Coronary artery (tissue), 2 donors: ENCODE measurements around the gene SUN1.

Experiments
- DNase-seq: peaks from one replicate; pipeline ENCODE4 v3.0.0-alpha.2; 2017; ENCODE audit warnings: low spot score
- H3K27ac ChIP-seq, 2 donors: fragments of 200-600 bp; sonication (generic); one replicate each; pipeline ENCODE4 v1.5.1; 2016 to 2019
- H3K4me3 ChIP-seq: fragments of 200-600 bp; sonication (generic); 2 replicates; pipeline ENCODE4 v1.5.1; 2016; ENCODE audit warnings: mild to moderate bottlenecking, moderate library complexity
- CTCF ChIP-seq: fragments of 200-600 bp; sonication (generic); IDR thresholded peaks from one replicate; pipeline ENCODE4 v1.5.1; 2019; ENCODE audit warnings: antibody characterized with exemption

SUN1 gene

DNA sequence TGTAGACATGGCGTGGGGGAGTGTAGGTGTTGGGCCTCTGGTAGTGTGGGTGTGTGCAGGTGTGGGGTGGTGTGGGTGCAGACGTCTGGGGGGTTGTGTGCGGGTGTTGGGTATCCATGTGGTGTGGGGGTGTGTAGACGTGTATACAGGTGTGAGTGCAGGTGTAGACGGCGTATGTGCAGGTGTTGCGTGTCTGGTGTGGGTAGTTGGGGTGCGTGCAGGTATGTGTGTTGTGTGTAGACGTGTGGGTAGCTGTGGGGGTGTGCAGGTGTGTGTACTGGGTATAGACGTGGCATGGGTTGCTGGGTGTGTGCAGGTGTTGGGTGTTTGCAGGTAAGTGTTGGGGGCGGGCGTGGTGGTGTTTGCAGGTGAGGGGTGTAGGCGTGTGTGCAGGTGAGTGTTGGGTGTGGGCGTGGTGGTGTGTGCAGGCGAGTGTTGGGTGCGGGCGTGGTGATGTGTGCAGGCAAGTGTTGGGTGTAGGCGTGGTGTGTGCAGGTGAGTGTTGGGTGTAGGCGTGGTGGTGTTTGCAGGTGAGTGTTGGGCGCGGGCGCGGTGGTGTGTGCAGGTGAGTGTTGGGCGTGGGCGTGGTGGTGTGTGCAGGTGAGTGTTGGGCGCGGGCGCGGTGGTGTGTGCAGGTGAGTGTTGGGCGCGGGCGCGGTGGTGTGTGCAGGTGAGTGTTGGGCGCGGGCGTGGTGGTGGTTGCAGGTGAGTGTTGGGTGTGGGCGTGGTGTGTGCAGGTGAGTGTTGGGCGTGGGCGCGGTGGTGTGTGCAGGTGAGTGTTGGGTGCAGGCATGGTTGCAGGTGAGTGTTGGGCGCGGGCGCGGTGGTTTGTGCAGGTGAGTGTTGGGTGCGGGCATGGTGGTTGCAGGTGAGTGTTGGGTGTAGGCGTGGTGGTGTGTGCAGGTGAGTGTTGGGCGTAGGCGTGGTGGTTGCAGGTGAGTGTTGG is 60.6 kb downstream of the SUN1 start:
- no peak for DNase-seq
- no peak overlapping the region for H3K4me3 ChIP-seq
- no peak for TF ChIP-seq CTCF
- H3K27ac ChIP-seq, result no peak overlapping the region

- DNase-seq, result no peak
- no peak for TF ChIP-seq CTCF
- no peak overlapping the region for H3K27ac ChIP-seq
- H3K4me3 ChIP-seq, result no peak overlapping the region
Measured at GRCh38 chr7:893686-894085, 61.4 kb downstream of the SUN1 start.

DNA sequence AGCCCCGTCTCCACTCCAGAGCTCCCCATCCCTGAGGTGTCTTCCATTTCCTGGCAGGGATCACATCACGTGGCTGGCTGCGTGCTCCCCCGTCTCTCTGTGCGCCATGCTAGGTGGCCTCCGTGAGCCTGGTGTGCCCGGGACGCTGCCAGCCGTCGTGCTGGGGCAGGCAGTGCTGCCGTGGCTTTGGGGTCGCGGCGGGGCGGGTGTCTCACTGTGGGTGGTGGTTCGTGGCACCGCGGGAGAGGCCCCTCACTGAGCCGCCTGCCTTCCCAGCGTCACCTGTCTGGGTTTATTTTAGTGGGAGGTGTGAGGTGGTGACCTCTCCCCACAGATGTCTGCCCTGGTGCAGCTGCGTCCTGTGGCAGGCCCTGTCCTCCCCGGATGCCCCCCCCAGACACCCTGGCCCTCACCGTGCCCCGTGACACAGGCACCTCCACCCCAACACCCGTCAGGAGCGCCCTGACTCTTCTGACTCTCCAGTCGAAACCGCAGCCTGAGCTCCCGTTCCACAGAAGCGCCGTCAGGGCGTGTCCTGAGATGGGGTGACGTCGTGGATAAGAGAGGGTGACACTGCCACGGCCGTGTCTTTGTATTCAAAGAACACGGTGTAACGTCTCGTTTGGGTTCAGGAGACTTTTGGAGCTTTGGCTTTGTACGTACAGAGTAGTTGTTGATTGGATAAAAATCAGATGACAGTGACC is 62.0 kb downstream of the SUN1 start:
- Histone ChIP-seq H3K27ac (no peak overlapping the region), H3K4me3 (no peak overlapping the region)
- TF ChIP-seq CTCF, result no peak
- no peak for DNase-seq

GRCh38 chr7:894927-895450 is 62.7 kb downstream of the SUN1 start:
- no peak for DNase-seq
- Histone ChIP-seq H3K4me3 (no peak overlapping the region), H3K27ac (no peak overlapping the region)
- no peak for TF ChIP-seq CTCF

DNA sequence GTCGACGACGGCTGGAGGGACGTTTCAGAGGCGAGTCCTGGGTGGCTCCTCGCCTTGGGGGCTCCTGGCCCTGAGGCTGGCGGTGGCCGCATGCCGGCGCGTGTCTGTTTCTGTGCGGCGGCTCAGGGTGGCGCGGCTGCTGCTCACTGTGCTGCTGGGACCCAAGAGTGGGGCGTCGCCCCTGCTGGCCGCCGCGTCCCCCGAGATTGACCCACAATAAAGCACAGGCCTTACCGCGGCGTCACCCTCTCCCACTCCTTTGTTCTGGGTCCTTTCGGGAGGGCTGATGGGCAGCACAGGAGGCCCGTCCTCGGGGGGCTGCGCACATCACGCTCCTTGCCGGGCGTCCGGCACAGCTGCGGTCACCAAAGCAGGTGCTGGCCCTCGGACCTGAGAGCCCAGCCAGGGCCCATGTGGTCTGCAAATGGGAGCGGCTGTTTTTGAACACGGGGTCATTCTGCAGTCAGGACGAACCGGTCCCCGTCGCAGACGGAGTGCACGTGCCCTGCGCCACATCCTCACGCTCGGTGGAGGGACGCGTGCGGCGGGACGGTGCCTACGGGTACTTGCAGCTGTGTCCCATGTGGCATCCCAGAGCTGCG is 63.3 kb downstream of the SUN1 start:
- no peak for TF ChIP-seq CTCF
- Histone ChIP-seq H3K4me3 (no peak overlapping the region), H3K27ac (no peak overlapping the region)
- DNase-seq, result no peak

- no peak overlapping the region for H3K27ac ChIP-seq
- TF ChIP-seq CTCF, result no peak
- DNase-seq, result no peak
Measured at GRCh38 chr7:896346-897075, 64.2 kb downstream of the SUN1 start.

More at GRCh38 chr7:896346-897075, 64.2 kb downstream of the SUN1 start:
- H3K4me3 ChIP-seq, result no peak overlapping the region
